Stimulated activated CD8-positive, alpha-beta memory T cell treated with anti-CD3 and anti-CD28 coated beads, Interleukin-12 subunit alpha, Interleukin-12 subunit beta, amount 100 ng/mL, for 24 hours (primary cell): ENCODE results near the gene EXOSC10.
A peak's percentile ranks its signal among the peaks of the same experiment; 100 is the strongest.

Source experiments
- DNase-seq: peaks from one replicate; pipeline ENCODE4 v3.0.0-alpha.2; 2020; ENCODE audit errors: extremely low read depth

EXOSC10 gene

DNA sequence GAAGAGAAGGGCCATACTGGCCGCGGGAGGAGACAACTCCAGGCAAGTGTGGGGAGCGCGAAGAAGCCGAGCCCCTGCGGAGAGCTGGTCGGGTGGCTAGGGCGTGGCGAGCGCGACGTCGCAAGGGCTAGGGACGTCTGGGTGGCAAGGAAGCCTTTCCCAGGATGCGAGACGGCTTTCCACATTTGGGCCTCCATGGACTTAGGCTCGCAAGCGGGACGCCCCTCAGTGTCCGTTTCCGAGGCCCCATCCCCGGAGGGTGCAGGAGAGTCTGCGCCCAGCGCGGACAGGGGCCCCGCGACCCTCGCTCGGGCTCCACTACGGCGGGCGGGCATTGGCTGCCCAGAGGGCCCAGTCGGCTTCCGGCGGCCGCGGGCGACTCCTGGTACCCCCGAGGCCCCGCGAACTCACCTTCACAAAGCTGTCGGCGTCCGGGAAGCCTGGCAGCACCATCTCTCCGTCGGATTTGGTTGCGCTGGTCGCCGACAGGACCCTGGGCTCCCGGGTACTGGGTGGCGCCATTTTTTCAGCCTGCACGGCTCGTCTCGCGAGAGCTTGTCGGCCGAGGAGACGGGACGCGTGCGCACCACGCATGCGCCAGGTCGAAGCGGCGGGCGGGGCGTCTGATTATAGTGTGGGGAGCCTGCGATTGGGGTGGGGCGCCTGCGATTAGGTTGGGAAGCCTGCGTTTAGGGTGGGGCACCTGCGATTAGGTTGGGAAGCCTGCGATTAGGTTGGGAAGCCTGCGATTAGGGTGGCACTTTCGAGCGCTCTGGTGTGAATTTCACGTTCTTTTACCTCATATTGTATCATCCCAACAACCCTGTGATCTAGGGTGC is at the start of gene EXOSC10:
Gene EXOSC10, minus strand, starts transcription at position 560 of the 839 bp plus-strand sequence. Its CDS starts 38 bp downstream, at position 522.
- peak; percentile 84 for DNase-seq

DNA sequence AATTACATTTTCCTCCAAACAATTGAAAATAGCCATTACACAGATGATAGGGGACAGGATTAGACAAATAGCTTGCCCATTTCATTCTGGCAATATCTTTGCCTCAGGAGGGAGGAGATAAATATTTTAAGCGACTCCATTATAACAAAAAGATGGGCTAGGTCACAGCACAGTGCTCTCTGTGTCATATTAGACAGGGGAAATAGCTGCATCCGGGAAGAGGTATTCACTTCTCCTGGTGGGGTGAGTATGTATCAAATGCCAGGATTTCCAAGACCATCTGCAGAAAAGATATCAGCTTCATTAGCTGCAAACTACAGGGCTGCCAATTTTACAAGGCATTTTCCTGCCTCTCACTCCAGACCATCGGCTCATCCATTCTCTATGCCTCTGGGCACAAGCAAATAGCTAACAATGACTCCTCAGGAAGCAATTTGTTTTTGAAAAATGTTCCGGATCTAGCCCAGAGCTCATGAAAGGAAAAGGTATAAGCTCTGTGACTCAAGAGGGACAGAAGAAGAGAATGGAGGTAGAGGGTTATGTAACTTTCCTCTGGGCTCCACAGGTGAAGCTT is 47.6 kb upstream of the EXOSC10 start:
- DNase-seq, result no peak

DNA sequence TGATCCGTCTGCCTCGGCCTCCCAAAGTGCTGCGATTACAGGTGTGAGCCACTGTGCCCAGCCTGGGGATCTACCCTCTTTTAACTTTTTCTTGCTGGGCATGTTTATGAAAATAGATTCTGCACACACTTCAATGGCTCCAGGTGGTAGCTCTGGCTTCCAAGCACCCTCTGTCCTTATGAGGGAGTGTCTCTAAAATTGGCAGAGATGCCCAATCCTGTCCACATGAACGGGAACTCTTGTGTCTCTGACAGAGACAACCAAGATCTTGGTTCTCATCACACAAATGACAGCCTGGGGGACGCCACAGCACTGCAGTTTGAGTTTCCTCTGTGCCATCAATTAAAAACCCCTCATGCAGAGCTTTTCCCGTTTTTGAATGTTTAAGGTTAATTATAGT is 46.1 kb upstream of the EXOSC10 start:
- DNase-seq, result no peak

DNA sequence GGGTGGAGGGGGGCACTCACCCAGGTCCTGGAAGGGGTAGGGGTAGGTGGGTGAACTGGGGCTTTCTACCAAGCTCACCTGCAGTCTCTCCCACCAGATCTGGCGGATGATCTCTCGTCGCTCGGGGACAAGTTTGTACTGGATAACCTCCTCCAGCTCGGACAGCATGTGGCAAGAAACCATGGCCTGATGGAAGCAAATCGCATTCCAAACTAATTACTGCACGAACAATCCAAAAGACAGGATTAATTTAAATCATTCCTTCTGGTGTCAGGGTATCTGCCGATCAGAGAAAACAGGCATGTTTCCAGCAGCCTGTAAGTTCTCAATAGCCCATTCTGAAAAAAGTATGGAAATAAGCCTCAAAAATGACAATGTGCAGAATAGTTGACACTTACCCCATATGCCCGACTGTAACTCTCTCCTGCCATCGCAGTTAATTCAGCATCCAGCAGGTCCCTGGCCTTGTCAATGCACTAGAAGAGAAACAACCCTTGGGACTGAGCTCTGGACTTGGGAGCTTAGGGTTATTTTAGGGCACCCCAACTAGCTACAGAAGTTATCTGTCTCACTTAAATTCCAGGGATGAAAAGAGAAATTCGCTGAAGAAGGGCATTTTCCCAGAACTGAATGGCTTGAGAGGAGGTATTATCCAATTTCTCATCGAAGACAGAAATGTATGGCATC is 45.0 kb upstream of the EXOSC10 start:
- no peak for DNase-seq

DNA sequence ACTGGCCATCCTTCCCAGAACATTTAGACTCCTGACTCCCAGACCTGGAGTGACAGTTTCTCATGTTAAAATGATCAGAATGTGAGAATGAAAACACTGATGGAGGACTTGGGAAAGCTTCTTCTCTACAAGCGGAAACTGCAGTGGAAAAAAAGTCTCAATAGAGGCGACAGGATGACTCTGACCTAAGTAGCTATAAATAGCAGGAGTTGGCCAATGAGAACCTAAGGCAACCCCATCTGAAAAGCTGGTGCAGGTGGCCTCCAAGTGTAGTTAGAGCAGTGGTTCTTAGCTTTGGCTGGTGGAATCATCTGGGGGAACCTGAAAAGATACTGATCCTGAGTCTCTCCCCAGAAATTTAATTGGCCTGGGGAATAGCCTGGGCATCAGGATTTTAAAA is 44.2 kb upstream of the EXOSC10 start:
- no peak for DNase-seq

DNA sequence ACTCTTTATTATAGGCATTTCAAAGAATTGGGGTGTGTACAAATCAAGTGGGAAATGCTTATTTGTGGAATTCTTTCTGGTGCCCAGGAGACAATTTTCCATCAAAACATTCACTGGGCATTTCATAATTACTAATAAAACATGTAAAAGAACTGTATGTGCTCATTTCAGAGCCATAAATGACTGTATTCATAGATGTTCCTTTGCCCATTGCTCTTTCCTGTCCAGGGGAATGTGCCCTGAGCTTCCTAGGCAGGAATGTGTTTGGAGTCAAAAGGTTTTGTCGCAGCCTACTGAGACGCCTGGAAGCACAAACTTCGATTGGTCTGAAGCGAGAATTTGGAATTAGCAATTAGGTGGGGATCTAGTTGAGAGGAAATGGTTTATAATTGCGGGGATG is 43.7 kb upstream of the EXOSC10 start:
- DNase-seq, result no peak

DNA sequence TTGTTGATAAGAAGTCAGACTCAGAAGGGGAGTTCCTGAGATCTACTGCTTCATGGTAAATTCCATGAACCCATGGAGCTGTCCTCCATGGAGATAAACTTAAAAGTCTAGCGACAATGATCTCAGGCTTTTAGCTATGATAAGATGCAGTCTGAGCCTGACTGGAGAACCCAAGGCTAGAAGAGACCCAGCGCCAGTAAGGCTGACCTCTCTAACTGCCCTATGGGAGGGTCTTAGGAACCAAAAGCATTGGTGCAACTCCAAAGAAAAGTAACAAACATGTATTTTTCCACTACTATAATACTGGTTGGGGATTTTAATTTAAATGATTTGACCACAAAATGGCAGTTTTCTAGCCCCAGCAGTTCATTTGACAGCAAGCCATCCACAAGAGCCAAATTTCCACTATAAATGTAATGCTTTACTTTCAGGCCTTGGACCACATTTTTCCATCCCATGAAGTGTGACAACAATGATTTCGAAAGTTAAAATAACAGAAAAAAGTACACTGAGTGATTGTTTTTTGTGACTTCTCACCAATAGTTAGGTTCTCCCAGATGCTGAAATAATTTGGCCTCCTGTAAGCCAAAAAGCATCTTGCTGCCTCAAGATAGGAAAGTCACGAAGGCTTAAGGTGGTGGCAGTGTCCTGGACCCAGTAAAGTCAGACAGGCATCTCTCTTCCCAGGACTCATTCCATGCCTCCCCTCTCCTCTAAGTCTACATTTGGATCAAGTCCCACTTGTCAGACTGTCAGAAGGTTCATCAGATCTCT is 43.1 kb upstream of the EXOSC10 start:
- no peak for DNase-seq

DNA sequence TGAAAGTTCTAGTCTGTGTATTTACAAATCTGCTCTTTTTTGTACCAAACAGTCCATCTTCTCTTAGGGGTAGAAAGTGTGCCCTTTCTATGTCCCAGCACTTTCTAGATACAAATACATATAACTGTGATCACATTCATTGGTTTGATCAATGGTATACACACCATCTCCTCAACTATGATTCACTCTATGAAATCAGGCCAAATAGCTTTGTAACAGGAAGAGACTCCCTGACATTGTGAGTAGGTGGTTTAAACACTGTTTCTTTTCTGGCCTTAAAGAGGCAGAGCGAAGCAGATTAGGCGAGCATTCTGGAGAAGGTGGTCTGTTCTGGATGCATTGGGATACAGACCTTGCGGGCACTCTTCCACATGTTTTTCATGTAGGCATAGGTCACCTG is 39.3 kb upstream of the EXOSC10 start:
- DNase-seq, result no peak

DNA sequence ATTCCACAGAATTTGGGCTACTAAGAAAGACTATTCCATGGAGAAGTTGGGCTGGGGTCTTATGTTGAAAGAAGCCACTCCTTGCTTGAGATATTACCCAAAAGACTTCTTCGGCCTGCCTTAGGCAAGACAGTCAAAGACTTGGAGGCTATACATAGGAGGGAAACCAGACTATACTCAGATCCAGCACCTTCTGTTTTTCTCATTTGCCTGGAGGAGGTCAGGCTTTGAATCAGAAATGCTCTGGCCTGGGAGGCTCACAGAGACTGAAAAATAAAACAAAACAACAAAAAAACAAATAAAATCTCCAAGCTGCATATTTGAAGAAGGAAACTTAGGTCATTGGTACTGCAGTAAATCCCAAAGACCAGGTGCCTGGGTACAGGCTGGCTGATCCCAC is 38.4 kb upstream of the EXOSC10 start:
- no peak for DNase-seq

DNA sequence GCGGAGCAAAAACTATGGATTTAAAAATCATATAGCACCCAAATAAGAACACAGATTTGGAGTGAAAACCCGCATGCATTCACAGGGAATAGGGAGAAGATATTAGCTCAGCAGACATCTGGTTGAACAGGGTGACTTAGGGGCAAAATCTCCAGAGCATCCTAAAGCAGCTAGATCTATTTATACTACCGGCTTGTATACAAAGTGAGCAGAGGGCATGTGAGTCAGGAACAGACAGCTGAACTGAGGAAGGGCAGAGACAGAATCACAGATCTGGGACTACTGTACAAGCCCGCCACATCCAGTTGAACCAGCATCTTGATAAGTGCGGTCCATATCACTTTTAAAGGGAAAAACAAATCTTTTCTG is 35.2 kb upstream of the EXOSC10 start:
- no peak for DNase-seq

DNA sequence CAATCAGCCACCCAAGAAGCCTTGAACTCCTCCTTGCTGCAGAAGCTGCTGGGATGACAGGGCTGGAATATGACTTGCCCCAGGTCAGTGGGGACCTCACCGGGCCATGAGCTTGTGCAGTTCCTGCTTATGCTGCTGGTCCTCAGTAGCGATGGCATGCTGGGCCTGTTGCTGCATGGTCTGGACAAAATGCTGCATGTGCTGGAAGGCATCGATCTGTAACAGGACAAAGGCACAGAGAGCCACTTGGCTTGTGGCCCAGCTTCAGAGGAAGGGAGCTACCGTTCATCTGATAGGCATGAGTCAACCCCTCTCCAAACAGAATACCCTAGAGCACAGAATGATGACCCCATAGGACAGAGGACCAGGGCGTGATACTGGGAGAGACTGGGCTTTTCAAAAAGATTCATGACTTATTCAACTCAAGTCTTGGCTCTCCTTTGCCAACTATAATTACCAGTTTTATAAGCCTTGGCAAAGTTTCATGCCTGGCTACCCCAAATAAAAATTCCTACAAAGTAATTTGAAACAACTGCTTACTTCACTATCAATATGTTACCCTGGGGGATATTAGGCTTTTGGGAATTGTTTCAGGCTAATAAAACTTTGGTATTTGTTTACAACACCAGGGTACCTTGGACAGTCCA is 34.7 kb upstream of the EXOSC10 start:
- no peak for DNase-seq

DNA sequence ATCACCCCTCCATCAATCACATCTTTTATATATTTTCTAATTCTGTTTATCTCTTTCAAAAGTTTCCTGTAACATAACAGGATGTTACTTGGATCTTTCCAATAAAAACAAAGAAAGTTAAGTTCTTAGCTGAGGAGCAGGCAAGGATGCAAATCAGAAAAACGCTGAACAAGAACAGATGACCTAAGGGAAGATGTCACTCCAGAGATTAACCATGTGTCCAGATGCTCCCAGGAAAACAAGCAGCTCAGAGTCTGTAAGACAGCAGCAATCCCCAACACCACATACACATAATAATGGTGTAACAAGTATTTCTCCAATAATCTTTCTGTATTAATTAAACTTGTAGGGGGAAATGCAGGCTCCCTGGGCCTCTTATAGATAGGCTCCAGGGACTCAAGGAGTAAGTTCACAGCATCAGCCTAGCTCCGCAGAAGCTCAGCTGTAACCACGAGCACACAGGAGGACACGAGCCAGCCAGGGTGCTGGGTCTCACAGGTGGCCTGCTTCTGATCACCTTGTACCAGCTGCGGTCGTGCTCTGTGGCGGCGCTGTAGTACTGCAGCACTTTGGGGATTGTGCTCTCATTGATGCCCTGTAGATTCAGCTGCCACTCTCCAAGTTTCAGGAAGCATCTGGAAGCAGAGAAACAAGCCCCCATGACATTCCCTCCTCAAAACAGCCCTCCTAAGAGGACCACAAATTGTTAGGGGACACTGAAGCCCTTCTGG is 33.1 kb upstream of the EXOSC10 start:
- no peak for DNase-seq

DNA sequence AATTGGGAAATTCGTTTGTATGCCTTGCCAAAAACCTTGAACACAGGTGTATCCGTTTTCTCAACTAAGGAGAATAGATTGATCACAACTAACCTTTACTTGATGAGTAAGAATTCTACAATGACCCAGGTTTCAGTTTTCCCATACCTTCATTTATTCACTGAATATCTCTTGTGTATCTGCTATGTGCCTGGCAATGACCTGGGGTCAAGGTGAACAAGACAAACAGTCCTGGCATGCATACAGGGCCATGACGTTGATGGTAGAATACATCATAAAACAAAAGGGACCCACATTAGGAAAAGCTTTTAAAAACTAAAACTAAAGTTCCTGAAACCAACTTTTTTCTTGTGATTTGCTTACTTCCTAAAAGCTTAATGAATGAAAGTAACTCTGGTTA is 32.1 kb upstream of the EXOSC10 start:
- DNase-seq, result no peak

DNA sequence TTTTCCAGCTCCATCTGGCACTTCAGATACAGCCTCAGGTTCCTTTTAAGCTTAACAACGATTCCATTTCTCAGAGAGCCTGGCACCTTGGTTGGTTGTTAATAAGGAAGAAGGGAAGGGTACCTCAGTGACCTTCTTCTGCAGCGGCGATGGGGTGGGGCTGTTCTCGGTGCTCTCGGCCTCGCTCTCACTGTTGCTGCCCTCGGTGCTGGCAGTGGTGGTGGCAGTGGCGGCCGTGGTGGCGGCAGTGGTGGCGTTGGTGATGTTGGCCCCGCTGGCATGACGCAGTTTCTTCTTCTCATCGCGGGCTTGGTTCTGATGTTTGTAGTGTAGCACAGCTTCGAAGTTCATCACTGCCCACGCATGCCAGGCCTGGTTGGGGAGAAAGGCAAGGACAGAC is 30.7 kb upstream of the EXOSC10 start:
- DNase-seq, result no peak

DNA sequence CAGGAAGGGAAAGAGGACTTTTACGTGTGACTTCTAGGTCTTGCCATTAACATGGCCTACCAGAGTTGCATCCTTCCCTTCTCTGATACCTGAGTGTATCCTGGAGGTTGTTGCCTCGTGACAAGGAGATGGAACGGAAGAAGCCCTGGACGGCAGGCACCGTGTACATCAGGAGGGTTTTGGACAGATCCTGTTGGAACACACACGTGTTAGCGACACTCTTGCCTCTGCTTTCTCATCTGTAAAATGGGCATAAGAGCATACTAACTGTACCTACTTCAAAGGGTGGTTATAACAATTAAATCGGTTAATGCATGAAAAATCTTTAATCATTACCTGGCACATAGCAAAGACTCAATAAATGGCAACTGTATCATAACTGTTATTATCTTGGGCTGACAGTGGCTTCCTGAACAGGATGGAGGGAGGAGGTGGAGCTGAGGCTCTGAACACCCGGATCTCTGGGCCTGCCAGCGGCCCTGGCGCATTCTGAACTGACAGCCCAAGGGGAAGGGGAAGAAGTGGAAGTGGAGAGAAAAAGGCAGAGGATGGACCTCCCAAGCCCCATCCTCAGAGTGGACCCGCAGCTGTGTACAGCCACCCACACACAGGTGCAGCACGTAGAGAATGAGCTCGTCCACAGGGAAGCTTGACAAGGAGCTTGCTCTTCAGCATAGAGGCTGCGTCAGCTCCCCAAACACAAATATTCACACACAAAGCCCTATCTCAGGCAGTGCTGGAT is 30.2 kb upstream of the EXOSC10 start:
- DNase-seq, result no peak

DNA sequence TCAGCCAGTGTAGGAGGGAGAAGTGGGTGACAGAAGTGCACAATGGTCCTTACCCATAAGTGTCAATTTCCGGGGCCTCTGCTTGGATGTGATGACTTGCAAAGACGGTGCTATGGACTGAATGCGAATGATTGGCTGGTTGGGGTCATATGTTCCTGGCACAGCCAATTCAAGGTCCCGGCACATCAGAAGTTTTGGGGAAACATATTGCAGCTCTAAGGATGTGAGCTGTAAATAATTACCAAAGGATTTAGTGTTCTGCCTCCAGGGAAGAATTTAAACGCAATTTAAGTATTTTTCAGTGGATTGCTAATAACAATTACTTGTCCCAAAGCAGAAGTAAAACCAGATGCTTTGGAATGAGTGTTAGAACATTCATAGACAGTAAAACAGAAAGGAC is 26.9 kb upstream of the EXOSC10 start:
- DNase-seq, result no peak

DNA sequence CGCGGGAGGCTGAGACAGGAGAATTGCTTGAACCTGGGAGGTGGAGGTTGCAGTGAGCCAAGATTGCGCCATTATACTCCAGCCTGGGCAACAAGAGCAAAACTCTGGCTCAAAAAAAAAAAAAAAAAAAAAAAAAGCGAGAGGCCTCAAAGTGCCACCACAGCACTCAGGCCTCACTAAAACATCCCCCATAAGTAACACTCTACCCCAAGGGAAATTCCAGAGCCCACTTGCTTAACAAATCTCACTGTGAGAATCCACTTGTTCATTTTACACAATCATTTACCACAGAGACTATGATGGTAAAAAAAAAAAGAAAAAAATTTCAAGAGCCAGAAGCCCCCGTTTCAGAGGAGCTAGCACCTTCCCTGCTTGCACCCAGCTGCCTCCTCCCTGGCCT is 26.3 kb upstream of the EXOSC10 start:
- no peak for DNase-seq

DNA sequence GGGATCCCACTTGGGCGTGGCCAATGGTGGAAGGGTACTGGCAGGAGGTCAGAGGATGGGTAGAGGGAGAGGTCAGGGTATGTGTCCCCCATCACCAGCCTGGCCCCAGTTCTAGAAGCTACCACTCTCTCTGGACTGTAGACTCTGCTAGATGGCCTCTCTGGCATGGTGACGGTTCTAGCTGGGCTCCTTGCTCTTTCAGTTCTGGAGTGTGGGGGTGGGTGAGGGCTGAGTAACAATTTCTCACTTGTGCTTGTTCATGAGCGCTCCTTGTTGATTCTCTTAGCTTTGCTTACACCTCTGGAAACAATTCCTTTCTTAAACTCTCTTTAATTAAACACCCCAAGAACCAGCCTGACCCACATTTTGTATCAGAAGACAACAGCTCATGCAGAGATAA is 25.3 kb upstream of the EXOSC10 start:
- no peak for DNase-seq

DNA sequence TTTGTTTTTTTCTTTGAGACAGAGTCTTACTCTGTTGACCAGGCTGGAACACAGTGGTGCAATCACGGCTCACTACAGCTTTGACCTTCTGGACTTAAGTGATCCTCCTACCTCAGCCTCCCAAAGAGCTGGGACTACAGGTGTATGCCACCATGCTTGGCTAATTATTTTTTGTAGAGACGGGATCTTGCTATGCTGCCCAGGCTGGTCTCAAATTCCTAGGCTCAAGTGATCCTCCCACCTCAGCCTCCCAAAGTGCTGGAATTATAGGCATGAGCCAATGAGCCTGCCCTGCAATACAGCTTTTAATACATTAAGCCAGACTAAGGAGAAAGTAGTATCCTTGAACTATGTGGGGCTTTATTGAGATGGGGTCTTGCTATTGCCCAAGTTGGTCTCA is 16.6 kb upstream of the EXOSC10 start:
- DNase-seq, result no peak

DNA sequence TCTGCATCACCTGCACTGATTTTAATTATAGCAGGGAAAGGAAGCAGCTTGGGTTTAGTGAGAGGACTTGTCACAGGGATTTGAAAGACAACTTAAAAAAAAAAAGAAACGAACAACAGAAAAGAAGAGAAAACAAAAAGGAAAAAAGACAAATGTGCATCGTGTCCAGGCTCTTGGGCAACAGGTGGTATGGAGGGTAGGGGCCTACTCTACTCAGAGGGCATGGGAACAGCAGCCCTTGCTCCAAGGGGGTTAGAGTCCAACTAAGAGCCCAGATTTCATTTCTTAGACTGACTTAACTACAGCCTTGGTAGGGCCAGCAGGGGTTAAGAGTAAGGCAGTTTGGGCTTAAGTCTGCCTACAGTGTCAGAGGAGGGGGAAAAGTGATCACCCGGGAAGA is 15.3 kb upstream of the EXOSC10 start:
- no peak for DNase-seq
